HG02840 (cell line): Measurements from ENCODE around the gene GALNS.
A peak's percentile ranks its signal among the peaks of the same experiment; 100 is the strongest.

Experiments
- ATAC-seq: cut with Tn5 transposase; IDR thresholded peaks from one replicate; pipeline ENCODE4 v1.9.1; 2021; ENCODE audit warnings: mild to moderate bottlenecking, moderate library complexity, moderate number of reproducible peaks; ENCODE audit not compliant: unreplicated experiment, low FRiP score

GALNS gene

DNA sequence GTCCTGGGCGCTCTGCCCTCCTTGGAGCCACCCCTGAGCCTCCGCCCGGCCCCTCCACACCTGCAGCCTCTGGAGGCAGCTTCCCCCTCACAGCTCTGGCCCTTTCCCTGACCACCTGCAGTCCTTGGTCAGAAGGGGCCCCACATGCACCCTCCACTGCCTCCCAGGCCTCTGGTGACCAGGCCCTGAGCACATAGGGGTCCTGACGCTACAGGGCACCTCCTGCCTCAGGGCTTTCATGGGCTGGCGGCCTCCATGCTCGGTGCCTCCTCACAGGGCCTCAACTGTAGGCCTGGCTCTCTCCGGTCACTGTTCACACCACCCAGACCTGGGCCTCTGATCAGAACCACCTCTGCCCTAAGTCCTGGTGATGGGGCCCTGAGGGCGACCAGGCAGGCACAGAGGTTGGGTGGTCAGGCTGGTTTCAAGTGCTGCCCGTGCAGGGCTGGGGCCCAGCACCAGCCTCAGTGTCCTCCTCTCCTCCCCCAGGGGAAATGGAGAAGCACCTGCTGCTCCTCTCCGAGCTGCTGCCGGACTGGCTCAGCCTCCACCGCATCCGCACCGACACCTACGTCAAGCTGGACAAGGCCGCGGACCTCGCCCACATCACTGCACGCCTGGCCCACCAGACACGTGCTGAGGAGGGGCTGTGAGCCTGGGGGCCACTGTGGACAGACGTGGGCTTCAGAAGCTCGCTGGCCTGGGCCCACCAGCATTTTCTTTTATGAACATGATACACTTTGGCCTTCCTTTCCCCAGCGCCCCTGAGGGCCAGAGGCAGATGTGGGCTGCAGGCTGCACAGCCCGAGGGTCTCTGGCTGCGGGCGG is 48.9 kb downstream of the GALNS start:
- ATAC-seq = no peak

DNA sequence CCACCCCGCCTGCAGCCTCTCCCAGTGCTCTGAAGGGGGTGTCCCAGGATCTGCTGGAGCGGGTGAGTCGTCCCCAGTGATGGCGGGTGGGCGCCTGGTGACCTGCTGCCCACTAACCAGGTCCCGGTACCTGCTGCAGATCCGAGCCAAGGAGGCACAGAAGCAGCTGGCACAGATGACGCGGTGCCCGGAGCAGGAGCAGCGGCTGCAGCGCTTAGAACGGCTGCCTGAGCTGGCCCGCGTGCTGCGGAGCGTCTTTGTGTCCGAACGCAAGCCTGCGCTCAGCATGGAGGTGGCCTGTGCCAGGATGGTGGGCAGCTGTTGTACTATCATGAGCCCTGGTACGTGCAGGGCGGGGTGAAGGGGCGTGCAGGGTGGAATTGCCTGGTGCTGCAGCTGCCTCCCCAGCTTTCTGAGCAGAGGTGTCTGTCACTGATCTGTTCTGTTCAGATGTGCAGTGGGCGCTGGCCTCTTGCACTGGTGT is 49.6 kb downstream of the GALNS start:
- no peak for ATAC-seq

DNA sequence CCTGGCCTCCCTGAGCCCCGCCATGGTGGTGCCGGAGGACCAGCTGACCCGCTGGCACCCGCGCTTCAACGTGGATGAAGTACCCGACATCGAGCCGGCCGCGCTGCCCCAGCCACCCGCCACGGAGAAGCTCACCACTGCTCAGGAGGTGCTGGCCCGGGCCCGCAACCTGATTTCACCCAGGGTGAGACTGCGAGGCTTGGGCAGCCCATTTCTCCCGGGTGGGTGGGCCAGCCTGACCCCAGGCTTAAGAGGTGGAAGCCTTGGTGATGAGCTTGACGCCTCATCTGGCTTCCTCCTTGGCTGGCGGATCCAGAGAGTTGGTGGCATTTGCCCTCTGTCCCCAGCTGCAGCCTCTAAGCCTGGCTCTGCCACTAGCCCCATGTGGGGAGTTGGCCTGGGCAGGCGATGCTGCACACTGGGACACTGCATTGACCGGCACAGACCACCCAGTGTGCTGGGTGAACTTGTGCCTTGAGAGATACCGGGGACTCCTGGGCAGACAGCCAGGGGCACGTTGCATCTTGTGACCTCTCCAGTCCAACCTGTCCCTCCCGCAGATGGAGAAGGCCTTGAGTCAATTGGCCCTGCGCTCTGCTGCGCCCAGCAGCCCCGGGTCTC is 50.1 kb downstream of the GALNS start:
- no peak for ATAC-seq

- ATAC-seq = no peak
Observed at GRCh38 chr16:88805887-88806393, 50.8 kb downstream of the GALNS start.

GRCh38 chr16:88805340-88805715 is 51.4 kb downstream of the GALNS start:
- no peak for ATAC-seq

DNA sequence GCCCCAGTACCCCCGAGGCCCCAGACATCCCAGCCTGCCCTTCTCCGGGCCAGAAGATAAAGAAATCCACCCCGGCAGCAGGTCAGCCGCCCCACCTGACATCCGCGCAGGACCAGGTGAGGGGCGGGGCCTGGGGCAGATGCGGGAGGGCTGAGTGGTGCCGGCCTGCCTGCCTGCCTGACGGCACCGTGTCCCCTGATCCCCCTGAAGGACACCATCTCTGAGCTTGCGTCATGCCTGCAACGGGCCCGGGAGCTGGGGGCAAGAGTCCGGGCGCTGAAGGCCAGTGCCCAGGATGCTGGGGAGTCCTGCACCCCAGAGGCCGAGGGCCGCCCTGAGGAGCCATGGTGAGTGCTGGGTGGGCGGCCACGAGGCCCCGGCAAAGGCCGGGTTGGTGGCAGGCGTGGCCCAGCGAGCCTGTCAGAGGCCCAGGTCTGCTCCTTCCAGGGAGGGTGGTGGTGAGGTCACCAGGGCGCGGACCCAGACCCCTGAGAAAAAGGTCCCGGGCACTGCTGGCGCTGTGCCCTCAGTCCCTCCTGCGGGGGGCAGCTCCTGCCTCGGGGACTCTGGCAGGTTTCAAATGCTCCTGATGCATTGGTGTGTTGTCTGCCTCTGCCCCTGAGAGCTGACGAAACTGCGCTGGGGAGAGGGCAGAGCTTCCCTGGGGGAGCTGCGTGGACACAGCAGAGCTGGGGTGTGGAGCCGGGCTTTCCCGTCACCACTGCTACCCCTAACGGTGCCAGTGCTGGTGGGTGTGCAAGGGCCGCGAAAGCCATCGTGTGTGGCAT is 52.0 kb downstream of the GALNS start:
- no peak for ATAC-seq

DNA sequence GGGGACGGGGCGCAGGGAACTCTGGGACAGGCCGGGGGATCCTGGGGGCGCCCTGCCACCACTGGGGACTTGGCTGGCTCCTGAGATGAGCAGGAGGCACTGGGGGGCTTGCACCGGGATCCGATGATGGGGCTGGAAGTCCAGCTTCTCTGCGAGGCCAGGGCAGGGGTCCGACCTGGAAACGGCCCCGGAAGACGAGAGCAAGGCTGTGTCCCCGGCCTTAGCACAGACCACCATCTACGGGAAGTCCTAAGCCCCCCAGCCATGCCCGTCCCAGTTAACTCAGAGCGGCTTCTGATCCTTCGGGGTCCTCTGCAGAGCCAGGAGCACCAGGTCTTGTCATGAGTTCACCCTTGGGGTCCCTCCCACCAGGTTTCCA is 52.6 kb downstream of the GALNS start:
- ATAC-seq = no peak

- ATAC-seq = peak; percentile 52
Observed at GRCh38 chr16:88803264-88803987, 53.3 kb downstream of the GALNS start, which contains the start of gene CDT1. TSS of gene CDT1 (plus strand) at chr16:88803789. CDS start at chr16:88803832, 43 bp downstream.

GRCh38 chr16:88800277-88800592 is 56.5 kb downstream of the GALNS start:
- no peak for ATAC-seq

GRCh38 chr16:88799569-88800276 is 57.0 kb downstream of the GALNS start:
- ATAC-seq = no peak

DNA sequence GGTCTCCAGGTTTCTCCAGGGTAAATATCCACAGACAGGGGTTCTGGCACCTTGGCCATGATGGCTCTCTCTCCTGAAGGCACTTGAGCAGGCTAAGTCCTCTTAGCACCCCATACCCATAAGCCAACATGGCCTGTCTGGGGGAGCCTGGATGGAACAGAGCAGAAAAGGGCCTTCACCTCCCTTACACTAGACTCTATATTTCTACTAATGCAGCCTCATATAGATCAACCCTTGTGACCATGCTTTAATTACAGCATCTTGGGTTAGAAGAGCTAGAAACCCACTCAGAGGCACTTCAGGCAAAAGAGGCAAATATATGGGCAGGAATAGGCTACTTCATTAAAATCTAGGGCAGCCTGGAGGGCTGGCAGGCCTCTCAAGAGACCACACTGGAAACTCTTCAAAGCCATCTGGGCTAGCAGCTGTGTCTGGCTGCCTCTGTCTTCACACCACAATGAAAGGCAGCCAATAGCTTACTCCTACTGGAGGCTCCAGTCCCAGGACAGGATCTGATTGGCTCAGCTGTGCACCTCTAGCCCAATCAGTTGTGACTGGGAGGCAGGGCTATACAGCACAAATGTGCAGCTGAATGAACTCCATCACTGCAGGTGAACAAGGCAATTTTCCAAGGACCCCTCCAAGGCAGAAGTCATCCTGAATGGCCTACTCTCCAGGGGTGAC is 57.8 kb downstream of the GALNS start:
- no peak for ATAC-seq

- no peak for ATAC-seq
Observed at GRCh38 chr16:88798073-88798472, 58.7 kb downstream of the GALNS start.

DNA sequence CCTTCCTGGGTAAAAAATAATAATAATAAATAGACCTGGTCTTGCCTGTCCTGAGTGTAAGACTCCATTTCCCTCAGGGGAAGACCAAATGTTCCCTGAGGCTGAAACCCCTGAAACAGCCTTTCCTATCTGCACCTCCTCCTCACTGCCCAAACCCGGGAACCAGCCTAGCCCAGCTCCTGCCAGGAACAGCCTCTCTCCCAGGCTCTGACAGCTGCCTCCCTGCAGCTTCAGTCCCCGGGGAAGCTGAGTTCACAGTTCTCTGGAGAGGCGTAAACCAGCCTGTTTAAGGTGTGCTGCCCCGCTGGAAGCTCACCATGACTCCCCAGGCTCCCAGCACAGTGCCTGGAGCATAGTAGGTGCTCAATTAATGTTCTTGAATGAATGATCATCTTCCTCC is 60.5 kb downstream of the GALNS start:
- ATAC-seq = no peak

DNA sequence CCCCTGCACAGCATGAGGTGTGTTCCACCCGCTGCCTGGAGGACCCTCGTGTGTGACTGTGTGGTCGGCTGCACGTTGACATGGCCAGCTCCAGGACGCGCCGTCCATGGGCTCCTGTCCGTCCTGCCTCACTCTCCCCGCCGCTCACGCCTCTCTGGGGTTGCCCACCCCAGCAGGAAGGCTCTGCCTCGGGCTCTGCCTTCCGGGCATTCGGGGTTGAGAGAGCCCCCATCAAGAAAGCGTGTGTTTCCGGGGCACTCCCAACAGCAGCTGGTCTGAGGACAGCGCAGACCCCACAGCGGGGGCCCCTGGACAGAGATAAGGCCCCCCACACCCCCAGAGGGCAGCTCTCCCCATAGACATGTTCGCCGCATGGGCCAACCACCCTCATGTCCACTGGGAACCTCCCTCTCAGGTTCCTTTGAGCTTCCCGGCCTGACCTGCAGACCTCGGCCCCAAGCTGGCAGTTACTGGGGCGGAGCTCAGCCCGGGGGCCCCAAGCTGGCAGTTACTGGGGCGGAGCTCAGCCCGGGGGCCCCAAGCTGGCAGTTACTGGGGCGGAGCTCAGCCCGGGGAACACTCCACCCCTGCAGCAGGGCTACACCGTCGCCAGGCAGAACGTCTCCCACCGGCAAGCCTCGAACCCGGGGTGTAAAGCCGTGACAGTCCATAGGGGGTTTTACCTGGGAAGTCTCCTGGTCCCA is 63.3 kb downstream of the GALNS start:
- ATAC-seq = no peak

DNA sequence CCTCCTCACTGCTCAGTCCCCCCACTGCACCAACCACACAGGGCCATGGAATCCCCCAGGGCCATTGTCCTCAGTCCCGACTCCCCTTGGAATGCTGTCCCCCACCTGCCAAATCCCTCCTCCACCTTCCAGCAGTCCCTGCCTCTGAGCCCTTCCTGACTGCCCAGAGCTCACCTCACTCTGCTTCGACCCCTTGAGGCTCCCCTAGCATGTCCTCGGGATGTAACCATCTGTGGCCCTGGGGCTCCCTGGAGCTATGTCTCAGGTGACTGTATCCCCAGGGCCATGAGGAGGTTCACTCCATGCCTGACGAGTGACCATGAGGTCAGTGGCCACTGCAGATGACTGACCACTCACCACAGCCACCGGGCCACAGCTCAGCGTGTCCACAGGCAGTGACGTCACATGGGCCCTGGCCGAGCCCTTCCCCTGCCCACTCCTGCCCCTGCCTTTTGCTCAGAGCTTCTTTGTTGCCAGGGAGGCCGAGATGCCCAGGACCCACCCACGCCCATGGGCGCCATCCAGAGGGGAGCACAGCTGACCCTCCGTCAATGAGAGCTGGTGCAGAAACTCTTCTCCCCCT is 64.0 kb downstream of the GALNS start:
- no peak for ATAC-seq

DNA sequence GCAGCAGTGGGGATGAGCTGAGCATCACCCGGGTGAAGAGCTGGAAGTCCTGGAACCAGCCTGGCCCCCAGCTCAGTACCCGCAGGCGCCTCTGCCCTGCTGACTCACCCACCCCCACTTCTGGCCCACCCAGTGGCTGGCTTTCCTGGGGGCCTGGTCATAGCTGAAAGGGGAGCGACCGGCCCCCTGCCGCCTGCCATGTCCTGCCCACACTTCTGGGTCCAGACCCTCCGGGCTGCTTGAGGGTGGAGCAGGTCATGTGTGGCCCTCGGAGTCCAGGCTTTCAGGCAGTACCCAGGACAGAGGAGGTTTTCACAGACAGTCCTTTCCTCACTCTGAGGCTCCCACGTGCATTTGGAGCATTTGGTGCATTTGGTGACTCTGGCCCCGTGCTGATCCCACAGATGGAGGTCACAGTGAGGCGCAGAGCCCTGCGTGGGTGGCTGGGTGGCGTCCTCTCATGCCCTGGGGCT is 64.6 kb downstream of the GALNS start:
- no peak for ATAC-seq

DNA sequence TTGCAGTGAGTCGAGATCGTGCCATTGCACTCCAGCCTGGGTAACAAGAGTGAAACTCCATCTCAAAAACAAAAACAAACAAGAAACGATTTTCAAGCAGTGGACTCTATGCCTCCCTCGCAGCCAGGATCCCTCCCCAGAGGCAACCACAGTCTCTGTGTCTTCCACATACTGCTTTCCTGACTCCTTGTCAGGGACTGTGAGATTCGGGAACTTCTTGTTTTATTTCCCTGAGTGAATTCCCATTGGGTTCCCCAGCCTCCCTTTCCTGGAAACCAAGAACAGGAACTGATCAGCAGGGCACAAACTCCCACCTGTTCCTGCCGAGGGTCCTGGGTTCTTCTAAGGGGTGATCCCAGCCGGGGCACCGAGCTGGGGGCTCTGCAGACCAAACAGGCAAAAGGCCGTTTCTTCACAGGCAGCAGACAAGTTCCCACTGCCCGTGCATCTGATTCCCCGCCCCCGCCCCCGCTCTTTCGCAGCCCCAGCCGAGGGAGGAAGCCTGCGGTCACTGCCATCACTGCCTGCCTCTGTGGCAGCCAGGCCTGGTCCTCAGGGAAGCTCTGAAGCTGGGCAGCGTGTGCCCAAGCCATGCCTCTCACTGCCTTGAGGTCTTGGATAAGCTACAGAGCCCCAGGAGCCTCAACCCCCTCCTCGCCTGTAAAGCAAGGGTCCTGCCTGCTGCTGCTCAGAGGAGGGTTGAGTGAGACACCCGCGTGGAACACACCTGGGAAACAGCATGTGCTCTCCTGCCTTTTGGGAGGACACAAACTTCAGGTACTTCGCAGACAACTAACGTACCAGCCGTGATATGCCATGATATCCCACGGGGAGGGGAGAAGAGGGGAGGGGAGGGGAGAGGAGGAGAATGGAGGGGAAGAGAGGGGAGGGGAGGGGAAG is 66.2 kb downstream of the GALNS start:
- ATAC-seq = no peak
